HuH-7 (cell line): Measurements from ENCODE around the gene SCLY.

ENCODE experiments used
- DNase-seq: peaks from one replicate; pipeline ENCODE4 v3.0.0; 2011; ENCODE audit warnings: low spot score

SCLY gene

DNA sequence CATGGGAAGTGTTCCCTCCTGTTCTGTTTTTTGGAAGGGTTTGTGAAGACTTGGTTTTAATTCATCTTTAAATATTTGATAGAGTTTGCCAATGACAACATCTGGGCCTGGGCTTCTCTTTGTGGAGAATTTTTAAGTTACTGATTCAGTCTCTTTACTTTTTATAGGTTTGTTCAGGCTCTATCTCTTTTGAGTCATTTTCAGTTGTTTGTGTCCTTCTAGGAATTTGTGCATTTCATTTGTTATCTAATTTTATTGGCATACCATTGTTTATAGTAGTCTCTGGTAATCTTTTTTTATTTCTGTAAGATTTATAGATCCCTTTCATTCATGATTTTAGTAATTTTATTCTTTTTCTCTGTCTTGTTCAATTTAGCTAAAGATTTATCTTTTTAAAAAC lies 14.6 kb downstream of the SCLY start:
- no peak for DNase-seq

DNA sequence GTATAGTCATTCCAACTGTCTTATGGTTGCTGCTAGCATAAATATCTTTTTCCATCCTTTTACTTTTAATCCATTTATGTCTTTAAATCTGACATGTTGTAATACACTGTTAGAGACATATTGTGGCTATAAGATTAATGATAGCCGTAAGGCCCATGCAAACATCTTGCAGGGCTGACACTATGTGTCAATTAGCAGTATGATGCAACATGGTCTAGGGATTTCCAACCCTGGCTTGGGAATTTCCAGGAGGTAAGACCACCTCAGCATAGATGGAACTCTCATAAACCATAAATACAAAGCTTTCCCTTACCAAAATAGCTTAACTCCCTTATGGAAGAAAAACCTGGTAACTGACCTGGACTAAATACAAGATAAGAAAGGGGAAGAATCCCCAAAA lies 16.5 kb downstream of the SCLY start:
- DNase-seq = no peak

DNA sequence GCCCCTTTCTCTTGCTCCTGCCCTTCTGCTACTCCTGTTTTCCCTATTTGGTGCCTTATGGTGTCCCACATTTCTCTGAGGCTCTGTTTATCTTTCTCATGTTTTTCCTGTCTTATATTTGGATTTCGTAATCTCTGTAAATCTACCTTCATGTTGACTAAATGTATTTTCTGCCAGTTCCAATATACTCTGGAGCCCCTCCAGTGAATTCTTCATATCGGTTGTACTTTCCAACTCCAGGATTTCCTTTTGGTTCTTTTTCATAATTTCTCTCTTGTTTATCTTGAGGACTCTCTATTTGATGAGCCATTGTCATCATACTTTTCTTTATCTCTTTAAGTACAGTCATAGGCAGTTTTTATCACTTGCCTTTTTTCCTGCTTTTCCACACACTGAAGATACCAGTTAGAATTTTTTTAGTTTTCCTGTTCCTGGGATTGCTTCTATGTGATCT lies 19.1 kb downstream of the SCLY start:
- DNase-seq = no peak

DNA sequence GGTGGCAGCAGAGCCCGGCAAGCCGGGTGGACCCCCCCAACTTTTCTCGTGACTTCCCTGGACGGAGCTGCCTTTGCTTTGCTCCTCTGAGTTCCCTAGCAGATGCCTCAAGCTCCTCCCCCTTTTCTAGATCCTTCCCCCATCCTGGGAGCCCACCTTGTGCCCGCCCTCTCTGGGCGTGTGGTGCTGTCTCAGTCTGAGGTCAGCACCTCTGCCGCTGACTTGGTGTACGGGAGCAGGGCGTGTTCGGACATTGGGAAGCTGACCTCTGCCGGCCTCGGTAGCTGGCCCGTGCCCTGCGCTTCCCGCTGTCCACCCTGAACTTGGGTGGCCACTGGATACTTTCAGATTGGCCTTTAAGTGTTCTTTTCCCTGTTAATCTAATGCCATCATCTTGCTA lies 19.7 kb downstream of the SCLY start:
- no peak for DNase-seq

DNA sequence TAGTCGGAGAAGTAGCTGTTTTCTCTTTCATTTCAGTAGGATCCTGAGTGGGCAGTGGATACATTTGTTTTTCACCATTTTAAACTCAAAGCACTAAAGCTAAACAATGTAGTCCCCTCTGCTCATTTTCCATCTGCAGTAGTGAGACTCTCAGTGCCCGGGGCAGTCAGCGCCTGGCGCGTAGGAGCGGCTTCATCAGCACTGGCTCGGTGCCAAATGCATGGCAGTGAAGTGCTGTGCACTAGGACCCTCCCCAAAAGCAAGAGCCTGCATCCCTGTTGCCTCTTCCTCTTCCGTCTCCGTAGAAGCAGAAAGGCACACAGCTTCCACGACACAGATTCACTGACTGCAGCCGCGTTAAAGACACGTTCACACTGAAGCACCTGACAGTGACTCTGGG lies 20.3 kb downstream of the SCLY start:
- no peak for DNase-seq

DNA sequence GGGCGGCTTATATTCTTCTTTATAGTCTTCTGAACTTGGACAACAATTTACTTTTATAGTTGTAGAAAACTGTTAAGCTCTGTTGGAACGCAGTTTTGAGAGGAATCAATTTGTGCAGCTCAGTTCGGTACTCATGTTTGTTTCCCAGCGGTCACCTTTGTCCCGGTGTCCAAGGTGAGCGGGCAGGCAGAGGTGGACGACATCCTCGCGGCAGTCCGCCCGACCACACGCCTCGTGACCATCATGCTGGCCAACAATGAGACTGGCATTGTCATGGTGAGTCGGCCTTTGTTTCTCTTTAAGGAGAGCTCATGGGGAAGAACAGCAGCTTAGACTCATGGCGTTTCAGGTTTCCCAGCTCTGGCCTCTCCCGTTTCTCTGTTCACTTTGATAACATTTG lies 20.8 kb downstream of the SCLY start:
- no peak for DNase-seq

DNA sequence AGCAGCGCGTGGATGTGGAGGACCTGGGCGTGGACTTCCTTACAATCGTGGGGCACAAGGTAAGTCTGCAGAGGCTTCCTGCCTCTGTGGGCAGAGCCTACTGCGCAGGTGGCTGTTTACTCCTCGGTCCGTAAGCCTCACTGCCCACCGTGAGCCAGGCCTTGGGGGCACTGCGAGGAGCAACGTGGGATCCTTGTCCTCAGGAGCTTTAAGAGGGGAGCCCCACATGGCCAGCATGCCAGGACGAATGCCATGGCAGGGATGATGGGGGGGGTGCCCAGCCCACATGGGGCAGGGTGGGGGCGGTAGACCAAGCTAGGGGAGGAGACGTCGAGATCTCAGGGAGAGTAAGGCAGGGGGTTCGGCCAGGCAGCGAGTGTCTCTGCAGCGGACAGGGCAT lies 21.4 kb downstream of the SCLY start:
- DNase-seq = no peak

DNA sequence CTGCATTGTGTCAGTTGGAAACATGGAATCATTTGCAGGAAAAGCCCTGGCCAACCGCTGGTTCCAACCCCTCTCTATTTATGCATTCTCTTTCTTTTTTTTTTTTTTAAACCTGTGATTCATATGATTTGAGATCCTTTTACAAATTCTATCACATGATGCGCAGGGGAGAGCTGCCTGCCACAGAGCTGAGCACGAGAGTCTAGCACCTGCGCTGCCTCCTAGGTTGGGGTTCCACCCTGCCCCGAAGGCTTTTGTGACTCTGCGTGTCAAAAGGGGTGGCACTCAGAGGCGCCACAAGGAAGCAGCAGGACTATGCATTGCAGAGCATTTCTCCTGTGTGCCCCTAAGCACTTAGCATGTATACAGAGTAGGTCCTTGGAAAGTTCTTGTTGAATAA lies 22.0 kb downstream of the SCLY start:
- DNase-seq = no peak

DNA sequence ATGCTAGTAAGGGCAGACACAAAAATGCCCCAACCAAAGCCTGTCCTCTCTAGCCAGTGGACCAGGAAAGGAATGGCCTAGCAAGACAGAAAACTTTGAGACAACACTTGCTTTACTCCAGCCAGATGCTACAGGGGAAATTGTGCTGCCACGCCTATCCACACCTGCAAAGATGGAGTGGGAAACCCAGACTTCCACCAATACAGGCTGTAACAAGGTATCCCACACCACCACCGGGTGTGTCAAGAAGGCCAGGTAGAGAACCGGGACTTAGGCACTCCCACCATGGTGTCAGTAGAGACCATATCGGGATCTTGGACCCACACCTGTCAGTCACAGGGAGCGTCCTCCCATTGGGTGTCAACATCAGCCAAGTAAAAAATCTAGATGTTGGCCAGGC lies 23.1 kb downstream of the SCLY start:
- DNase-seq = no peak

DNA sequence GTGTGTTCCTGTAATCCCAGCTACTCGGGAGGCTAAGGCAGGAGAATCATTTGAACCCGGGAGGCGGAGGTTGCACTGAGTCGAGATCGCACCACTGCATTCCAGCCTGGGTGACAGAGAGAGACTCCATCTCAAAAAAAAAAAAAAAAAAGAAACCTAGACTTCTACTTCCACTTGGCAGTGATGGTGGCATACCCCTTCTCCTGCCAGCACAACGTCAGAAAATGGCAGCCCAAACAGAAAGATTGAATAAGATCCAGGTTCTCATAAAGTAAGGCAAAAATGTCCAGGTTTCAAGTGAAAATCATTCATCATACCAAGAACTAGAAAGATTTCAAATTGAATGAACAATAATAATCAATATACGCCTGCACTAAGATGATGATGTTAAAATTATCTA lies 24.0 kb downstream of the SCLY start:
- DNase-seq = no peak

DNA sequence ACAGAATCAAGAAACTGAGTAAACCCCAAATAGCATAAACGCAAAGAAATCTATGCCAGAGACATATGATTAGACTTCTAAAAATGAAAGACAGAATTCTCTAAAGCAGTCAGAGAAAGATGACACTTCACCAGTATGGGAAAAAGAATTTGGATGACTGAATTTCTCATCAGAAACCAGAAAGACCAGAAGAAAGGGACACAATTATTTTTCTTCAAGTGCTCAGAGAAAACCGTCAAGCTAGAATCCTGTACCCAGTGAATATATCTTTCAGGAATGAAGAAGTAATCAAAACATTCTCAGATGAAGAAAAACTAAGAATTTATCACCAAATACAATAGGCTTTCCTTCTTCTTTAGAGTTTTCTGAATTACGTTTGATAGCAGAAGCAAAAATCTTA lies 25.1 kb downstream of the SCLY start:
- DNase-seq = no peak

DNA sequence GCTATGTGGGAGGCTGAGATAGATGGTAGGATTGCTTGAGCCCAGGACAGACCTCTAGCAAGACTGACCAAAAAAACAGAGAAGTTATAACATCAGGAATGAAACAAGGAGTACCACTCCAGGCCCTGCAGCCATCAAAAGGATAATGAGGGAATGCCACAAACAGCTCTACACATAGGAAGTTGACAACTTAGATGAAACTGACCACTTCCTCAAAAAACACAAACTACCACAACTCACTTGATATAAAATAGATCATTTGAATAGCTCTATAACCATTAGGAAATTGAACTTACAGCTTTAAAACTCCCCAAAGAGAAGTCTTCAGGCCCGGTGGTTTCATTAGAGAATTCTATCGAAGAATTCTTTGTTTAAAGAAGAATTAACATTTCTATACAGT lies 26.4 kb downstream of the SCLY start:
- no peak for DNase-seq

DNA sequence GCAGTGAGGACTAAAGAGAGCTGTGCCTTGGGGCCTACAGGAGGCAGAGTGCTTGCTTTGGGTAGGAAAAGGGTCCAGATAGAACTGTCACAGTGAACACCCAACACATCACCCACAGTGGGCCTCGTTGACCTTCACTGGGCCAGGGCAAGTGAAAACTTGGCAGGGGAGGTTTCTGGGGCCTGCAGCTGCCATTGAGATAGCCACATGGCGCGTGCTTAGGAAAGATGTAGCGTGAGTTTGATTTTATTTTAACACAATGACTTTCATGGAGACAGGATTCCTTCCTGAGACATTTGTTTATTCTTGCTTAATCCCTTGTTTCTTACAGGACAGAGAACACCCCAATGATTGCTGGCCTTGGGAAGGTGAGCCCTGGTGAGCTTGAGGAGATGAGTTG lies 30.1 kb downstream of the SCLY start:
- no peak for DNase-seq

DNA sequence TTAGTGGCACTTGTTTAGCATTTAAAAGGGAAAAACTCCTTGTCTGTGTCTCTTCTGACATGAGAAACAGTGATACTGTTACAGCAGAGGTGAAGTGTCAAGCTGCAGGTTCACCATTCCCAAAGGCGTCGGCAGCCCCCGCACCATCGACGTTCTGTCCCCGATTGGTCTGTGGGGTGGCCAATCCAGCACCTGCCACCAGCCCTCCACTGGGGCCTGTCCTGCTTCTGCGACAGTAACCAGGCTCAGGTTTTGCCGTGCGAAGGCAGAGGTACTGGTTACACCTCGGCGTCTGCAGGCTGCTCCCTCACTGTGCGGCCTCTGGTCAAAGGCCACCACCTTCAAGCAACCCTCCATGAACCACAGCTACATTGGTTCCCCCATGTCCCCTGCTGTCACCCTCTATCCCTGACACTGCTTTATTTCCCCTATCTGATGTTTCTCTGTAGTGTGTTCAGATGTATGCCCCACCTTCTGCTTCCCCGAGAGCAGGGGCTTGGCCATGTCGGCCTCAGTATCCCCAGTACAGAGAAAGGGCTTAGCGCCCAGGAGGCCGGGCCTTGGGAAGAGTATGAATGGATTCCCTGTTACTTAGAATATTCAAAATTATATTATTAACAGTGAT lies 30.7 kb downstream of the SCLY start:
- DNase-seq = no peak

DNA sequence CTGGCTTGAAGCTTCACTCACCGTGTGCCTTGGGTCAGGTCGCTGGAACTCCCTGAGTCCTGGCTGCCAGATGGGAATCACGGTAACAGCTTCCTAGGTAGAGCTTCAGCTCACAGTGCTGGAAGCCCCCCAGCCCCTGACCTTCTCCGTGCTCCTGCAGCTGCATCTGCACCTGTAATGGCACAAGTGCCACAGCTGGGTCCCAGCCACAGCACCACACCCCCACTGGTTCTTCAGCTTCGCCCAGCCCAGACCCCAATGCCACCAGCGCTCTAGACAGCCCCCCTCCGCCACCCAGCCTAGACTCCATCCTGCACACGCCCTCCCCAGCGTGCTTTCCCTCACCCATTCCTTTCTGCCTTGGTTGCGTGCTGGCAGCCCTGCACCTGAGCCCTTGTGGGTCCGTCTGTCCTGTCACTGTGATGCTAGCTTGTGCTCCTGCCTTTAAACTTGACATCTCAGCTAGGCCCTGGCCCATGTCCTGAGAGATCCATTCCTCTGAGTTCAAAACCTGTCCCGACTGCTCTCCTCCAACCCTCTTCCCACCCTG lies 31.8 kb downstream of the SCLY start:
- no peak for DNase-seq

DNA sequence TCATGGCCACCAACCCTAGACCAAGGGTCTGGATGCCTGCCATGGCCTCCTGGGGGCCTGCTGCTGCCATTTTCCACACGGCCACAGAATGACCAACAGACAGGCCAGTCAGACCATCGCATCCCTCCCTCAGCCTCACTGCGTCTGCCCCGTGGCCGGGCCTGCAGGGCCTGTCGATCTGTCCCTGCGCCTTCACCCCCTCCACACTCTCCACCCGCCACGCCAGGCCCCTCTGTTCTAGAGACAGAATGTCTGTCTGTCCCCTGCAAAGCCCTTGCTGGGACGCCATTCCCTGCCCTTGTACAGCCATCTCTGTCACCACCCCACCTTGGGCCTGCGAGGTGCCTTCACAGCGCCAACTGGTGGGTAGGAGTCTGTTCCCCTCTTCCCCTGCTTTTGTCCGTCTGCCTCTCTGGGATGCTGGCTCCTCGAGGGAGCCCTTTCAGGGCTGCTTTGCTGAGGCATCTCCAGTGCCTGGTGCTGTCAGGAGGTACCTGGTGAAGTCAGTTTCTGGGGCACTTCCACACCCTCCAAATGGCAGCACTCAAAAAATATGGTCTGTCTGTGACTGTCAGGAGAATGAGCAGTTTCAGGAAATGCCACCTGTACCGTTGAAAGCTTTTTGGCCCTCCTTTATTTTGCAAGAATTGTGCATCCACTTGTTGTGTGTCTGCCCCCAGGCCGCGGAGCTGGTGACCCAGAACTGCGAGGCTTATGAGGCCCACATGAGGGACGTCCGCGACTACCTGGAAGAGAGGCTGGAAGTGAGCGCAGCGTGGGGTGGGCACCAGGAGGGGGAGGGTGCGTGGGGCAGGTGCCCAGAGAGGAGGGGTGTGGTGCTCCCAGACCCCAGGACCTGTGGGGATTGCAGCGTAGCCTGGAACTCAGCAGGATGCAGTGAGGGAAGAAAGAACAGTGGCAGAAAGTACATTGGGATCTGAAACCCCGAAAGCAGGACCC lies 32.7 kb downstream of the SCLY start:
- DNase-seq = no peak

DNA sequence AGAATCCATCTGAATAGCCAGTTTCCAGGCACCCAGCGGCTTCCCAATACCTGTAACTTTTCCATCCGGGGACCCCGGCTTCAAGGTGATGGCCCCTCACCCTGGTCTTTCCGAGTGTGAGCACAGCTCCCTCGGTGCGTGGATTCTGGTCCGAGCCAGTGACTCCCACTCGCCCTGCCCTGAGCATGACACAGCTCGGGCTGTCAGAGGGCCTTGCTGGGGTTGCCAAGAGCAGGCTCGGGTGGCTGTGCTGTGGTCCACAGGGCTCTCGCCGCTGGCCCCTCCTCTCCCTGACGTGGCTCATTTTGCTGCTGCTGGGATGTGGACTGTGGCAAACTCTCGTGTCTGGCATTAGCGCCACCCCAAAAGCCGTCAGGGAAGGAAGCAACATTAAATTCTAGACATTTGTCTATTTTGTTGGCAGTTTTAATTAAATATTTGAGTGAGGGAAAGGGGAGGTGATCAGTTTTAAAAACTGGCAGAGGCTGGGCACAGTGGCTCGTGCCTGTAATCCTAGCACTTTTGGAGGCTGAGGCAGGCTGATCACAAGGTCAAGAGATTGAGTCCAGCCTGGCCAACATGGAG lies 33.7 kb downstream of the SCLY start:
- DNase-seq = no peak

DNA sequence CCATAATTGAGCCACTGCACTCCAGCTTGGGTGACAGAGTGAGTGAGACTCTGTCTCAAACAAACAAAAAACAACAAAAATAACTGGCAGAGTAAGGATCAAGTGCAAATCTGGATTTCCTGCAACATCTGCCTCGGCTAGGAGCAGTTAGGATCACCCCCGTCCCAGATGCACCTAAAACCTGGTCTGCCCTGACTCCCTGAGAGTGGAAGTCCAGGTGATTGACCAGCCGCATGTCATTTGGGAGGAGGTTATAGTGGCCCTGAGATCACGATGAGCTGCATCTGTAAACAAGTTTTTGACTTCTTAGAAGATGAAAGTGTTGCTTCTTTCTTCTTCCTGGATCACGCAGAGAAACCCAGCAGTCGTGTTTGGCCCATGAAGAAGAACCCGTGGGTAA lies 34.3 kb downstream of the SCLY start:
- DNase-seq = no peak

DNA sequence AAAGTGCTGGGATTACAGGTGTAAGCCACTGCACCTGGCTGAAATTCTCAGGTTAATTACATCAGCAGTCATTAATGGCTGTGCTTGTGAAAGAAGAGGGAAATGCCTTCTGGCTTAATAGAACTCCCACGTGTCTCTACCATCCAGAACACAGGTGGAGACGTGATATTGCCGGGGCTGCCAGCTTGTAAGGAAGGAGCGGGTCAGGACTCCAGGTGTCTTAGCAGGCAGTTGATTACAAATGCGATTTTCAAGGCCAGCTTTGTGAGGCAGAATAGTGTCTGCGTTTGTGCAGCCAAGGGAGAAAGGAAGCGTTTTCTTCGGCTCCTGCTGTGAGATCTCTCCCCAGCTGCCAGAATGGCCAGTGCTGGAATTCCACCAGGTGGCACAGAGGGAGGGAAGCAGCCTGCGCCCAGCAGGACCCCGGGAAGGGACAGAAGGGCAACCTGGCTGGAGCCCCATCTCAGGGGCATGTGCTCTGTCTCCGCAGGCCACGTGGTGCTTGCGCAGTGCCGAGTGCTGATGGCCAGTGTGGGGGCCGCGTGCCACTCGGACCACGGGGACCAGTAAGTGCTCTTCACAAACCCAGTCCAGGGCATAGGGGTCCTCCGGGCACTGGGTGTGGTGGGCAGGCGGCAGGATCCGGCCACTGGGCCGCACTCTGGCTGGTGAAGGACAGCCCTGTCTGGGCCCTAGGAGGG lies 35.7 kb downstream of the SCLY start:
- no peak for DNase-seq

DNA sequence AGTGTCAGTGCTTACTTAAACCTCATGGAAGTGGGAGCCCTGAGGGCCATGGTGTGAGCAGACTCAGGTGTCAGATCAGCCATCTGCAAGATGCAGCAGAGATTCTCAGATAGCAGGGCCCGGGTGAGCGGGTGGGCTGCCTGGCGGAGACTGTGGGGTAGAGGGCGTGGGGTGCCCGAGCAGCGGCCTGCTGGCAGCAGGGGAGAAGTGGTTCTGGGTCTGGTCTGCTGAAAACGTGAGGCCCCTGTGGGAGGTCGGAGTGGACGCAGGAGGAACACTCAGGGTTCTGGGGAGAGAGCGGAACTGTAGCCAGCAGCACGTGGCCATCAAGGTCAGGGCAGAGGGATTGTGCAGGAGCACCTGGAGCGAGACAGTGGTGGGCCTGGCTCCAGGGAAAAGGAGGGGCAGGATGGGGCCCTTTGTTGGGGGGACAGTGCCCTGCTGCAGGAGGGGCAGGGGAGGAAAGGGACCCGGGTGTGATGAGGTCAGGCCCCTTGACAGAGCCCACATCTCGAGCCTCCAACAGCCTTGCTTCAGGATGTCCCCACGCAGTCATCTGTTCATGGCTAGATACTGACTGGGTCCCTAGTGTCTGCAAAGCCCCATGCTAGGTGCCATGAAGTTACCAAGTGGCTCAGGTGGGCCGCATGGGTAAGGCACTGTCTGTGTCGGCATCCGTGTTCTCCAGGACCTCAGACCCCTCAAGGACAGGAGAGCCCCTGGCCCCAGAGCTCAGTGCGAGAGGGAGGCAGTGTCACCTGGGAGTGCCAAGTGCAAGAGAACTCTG lies 36.6 kb downstream of the SCLY start:
- no peak for DNase-seq
